Stomach (tissue), 9 donors: ENCODE measurements around the gene STPG2. TPM values are rescaled to one million over a fixed set of nuclear protein-coding genes. Genes with fewer than 3 reads are reported as not detected.

Experiments used
- DNase-seq, 2 donors: peaks; one replicate each; pipeline versions ENCODE4 v3.0.0 to v3.0.0-alpha.2; 2013 to 2019
- H3K27ac ChIP-seq, 5 donors: fragments of 200-600 bp in 4 of 5; sonication (generic) in 4 of 5; one replicate each; pipeline ENCODE4 v1.5.1; 2013 to 2019; ENCODE audit warnings: mild to moderate bottlenecking in 1 of 5, moderate library complexity in 1 of 5
- H3K27me3 ChIP-seq, 3 donors: fragments of 200-600 bp; sonication (generic); one replicate each; pipeline ENCODE4 v1.5.1; 2017 to 2019; ENCODE audit warnings: mixed run types in 1 of 3
- H3K36me3 ChIP-seq, 4 donors: fragments of 200-600 bp; sonication (generic); 1 replicate in 3 of 4; 2 replicates in 1 of 4; pipeline ENCODE4 v1.5.1; 2016 to 2019
- H3K4me1 ChIP-seq, 4 donors: fragments of 200-600 bp; sonication (generic); one replicate each; pipeline ENCODE4 v1.5.1; 2016 to 2019
- H3K4me3 ChIP-seq, 4 donors: fragments of 200-600 bp; sonication (generic) in 3 of 4; one replicate each; pipeline ENCODE4 v1.5.1; 2016 to 2019; ENCODE audit warnings: mild to moderate bottlenecking in 1 of 4
- H3K9me3 ChIP-seq, 4 donors: fragments of 200-600 bp; sonication (generic); one replicate each; pipeline ENCODE4 v1.5.1; 2016 to 2019
- EP300 ChIP-seq: sonication (generic); formaldehyde crosslinking; IDR thresholded peaks from one replicate; pipeline ENCODE4 v1.6.1; 2017; ENCODE audit warnings: antibody characterized with exemption
- POLR2A ChIP-seq, 4 donors: fragments of 450-650 bp; IDR thresholded peaks; one replicate each; pipeline ENCODE4 v1.6.1; 2016; ENCODE audit warnings: antibody characterized with exemption in 4 of 4, control low read depth in 2 of 4, mild to moderate bottlenecking in 1 of 4, moderate library complexity in 1 of 4
- POLR2AphosphoS5 ChIP-seq, 3 donors: sonication (generic); formaldehyde crosslinking; IDR thresholded peaks; one replicate each; pipeline ENCODE4 v1.6.1; 2016; ENCODE audit warnings: antibody characterized with exemption in 3 of 3
- WGBS, 5 donors: extraction: QIAGEN DNeasy Blood & Tissue Kit in 3 of 5; methylation state at CpG; one replicate each; pipeline versions ENCODE4 v1.1.5 to v1.1.7; 2013 to 2018; 5-methylcytosine and 5-hydroxymethylcytosine counted together
- intact Hi-C: fragments of 100-400 bp; cut with DNase I; formaldehyde crosslinking; loops from one replicate; pipeline ENCODE4 v1.15.1; 2023; ENCODE audit warnings: low total_unique reads
- polyA plus RNA-seq, 3 donors: library from polyadenylated mRNA; stranded (reverse); fragments of 200-250 nt; gene quantifications; one replicate each; pipeline ENCODE4 v1.2.3, GENCODE V29; 2013
- total RNA-seq, 5 donors: library from RNA; depleted of rRNA; stranded (reverse); fragments of >200 nt; gene quantifications; one replicate each; pipeline versions ENCODE4 v1.1.0 to v1.2.3, GENCODE V29; 2014 to 2016
- TF ChIP-seq, protein P1 (sequence below), 7 experiments: fragments of 450-650 bp in 4 of 7; fragments of 200-600 bp in 3 of 7; sonication (generic) in 3 of 7; IDR thresholded peaks; one replicate each; pipeline ENCODE4 v1.5.1; 2016 to 2019; ENCODE audit warnings: antibody characterized with exemption in 7 of 7, control low read depth in 2 of 7, mild to moderate bottlenecking in 1 of 7
- donor health status: healthy with polysubstance abuse.
- donor health status: Bipolar disorder and iron deficiency.
- donor health status: healthy.

STPG2 gene
- total and polyA plus RNA-seq, 8 donors, result 0.05 to 0.89 (median 0.49) TPM; not detected in 4

DNA sequence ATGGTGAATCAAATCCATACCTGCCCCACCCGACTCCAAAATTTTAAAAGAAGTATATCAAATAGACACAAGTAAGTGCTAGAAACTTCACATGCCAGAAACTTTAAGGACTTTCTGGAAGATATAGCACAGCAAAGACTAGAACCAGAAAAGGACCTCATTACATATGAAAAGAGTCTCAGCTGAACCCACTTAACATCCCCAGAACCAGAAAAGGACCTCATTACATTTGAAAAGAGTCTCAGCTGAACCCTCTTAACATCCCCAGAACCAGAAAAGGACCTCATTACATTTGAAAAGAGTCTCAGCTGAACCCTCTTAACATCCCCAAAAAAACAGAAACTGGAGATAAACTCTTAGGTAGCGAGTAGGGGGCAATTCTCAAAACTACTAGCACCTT is 32.3 kb downstream of the STPG2 start:
- intact Hi-C loops, result no loop called here
- H3K4me1 ChIP-seq, result no peaks in the 10 kb centered on the region
- no peak for DNase-seq
- no peaks in the 10 kb centered on the region for H3K27me3 ChIP-seq
- no peak overlapping the region for H3K4me3 ChIP-seq
- H3K36me3 ChIP-seq, result no peaks in the 10 kb centered on the region
- 89 to 95% (median 92%) methylated on average over 2 of the region's 2 CpGs for WGBS, 5 donors
- H3K9me3 ChIP-seq, result no peaks in the 10 kb centered on the region
- no peak overlapping the region for H3K27ac ChIP-seq
- TF ChIP-seq, protein P1, sequence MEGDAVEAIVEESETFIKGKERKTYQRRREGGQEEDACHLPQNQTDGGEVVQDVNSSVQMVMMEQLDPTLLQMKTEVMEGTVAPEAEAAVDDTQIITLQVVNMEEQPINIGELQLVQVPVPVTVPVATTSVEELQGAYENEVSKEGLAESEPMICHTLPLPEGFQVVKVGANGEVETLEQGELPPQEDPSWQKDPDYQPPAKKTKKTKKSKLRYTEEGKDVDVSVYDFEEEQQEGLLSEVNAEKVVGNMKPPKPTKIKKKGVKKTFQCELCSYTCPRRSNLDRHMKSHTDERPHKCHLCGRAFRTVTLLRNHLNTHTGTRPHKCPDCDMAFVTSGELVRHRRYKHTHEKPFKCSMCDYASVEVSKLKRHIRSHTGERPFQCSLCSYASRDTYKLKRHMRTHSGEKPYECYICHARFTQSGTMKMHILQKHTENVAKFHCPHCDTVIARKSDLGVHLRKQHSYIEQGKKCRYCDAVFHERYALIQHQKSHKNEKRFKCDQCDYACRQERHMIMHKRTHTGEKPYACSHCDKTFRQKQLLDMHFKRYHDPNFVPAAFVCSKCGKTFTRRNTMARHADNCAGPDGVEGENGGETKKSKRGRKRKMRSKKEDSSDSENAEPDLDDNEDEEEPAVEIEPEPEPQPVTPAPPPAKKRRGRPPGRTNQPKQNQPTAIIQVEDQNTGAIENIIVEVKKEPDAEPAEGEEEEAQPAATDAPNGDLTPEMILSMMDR (IDR thresholded peaks at IDR 0.05), result no peak
- no peak for TF ChIP-seq POLR2AphosphoS5 (IDR thresholded peaks at IDR 0.05)
- TF ChIP-seq EP300, result no peak
- no peak for TF ChIP-seq POLR2A (IDR thresholded peaks at IDR 0.05)

DNA sequence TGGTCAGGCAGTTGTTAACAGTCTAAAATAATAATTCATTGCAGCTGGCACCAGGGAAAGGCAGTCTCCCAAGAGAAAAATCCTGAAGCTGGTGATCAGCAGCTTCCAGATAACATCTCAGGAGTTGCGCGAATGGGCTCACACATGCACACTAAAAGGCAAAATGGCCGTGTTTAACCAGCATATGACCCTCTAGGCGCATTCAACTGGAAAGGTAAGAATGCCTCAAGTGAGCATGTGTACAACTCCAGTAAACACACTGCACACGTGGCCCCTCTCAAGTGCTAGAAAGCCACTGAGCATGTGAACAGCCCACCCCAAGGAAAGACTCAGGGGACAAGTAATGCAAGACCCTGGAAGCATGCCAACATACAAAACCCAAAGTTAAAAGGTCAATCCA is 33.1 kb downstream of the STPG2 start:
- Histone ChIP-seq H3K4me3 (no peak overlapping the region), H3K9me3 (no peaks in the 10 kb centered on the region), H3K4me1 (no peaks in the 10 kb centered on the region), H3K36me3 (no peaks in the 10 kb centered on the region), H3K27me3 (no peaks in the 10 kb centered on the region), H3K27ac (no peak overlapping the region)
- intact Hi-C loops, result no loop called here
- 68 to 81% (median 80%) methylated on average over 5 of the region's 5 CpGs for WGBS, 5 donors
- DNase-seq, result no peak
- no peak for TF ChIP-seq POLR2A (IDR thresholded peaks at IDR 0.05)
- no peak for TF ChIP-seq POLR2AphosphoS5 (IDR thresholded peaks at IDR 0.05)
- TF ChIP-seq, protein P1 (IDR thresholded peaks at IDR 0.05), result no peak
- TF ChIP-seq EP300, result no peak

GRCh38 chr4:98102660-98103059 is 40.6 kb downstream of the STPG2 start:
- 66 to 84% (median 75%) methylated on average over 1 of the region's 1 CpG for WGBS, 5 donors
- Histone ChIP-seq H3K9me3 (no peaks in the 10 kb centered on the region), H3K27me3 (no peaks in the 10 kb centered on the region), H3K27ac (no peak overlapping the region), H3K4me3 (no peak overlapping the region), H3K4me1 (no peaks in the 10 kb centered on the region), H3K36me3 (no peaks in the 10 kb centered on the region)
- TF ChIP-seq POLR2A (IDR thresholded peaks at IDR 0.05) (no peak), POLR2AphosphoS5 (IDR thresholded peaks at IDR 0.05) (no peak), EP300 (no peak)
- TF ChIP-seq, protein P1 (IDR thresholded peaks at IDR 0.05), result no peak
- intact Hi-C loops, result no loop called here
- DNase-seq, result no peak

DNA sequence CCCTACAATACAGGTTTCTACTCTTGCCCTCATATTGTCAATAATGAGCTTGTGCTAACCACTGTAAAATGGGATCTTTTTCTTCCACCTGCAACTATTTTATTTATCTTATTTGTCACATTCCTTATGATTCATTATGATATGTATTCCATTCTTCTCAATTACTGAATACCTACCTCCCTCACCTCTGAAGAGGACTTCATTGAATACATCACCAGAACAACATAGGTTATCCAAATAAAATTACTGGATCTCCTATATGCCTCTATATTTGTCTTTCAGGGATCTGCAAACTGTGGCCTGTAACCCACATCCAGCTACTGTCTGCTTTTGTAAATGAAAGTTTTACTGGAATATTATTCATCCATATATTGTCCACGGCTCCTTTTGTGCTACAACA is 41.3 kb downstream of the STPG2 start:
- no peak overlapping the region for H3K27ac ChIP-seq
- no peaks in the 10 kb centered on the region for H3K4me1 ChIP-seq
- H3K27me3 ChIP-seq, result no peaks in the 10 kb centered on the region
- H3K9me3 ChIP-seq, result no peaks in the 10 kb centered on the region
- TF ChIP-seq EP300 (no peak), POLR2AphosphoS5 (IDR thresholded peaks at IDR 0.05) (no peak), POLR2A (IDR thresholded peaks at IDR 0.05) (no peak)
- TF ChIP-seq, protein P1 (IDR thresholded peaks at IDR 0.05), result no peak
- intact Hi-C loops, result no loop called here
- DNase-seq, result no peak
- 0 to 71% (median 47%) methylated on average over 1 of the region's 1 CpG for WGBS, 5 donors
- no peaks in the 10 kb centered on the region for H3K36me3 ChIP-seq
- H3K4me3 ChIP-seq, result no peak overlapping the region
